ENCODE results near the gene MSN. TPM values are rescaled to one million over a fixed set of nuclear protein-coding genes. Genes with fewer than 3 reads are reported as not detected.

The MSN gene
- total RNA-seq, 3 donors from 2014 or later = 25.9 to 127 (median 66.2) TPM

DNA sequence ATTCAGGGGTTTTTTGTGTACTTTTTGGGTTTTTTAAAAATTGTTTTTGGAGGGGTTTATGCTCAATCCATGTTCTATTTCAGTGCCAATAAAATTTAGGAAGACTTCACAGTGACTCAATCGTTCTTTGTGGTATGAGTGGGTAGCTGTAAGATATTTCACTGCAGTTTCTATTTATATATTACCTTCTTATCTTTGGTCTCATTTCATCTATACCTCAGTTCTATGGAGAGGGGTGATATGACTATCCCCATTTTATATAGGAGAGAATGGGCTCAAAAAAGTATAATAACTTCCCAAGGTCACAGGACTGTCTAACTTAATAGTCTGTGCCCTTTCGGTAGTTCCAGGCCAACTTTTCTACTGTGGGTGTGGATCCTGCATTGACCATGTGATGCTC, 74.4 kb downstream of the MSN start:
- Histone ChIP-seq H3K4me3 (no peak overlapping the region), H3K36me3 (ENCODE audit: low read depth) (no peaks in the 10 kb centered on the region), H3K4me1 (ENCODE audit: low read depth) (no peaks in the 10 kb centered on the region), H3K9me3 (no peaks in the 10 kb centered on the region)
- ATAC-seq = no peak
- intact Hi-C loops (cut with DNase I, micrococcal nuclease) = no loop called here
- TF ChIP-seq, protein P1, sequence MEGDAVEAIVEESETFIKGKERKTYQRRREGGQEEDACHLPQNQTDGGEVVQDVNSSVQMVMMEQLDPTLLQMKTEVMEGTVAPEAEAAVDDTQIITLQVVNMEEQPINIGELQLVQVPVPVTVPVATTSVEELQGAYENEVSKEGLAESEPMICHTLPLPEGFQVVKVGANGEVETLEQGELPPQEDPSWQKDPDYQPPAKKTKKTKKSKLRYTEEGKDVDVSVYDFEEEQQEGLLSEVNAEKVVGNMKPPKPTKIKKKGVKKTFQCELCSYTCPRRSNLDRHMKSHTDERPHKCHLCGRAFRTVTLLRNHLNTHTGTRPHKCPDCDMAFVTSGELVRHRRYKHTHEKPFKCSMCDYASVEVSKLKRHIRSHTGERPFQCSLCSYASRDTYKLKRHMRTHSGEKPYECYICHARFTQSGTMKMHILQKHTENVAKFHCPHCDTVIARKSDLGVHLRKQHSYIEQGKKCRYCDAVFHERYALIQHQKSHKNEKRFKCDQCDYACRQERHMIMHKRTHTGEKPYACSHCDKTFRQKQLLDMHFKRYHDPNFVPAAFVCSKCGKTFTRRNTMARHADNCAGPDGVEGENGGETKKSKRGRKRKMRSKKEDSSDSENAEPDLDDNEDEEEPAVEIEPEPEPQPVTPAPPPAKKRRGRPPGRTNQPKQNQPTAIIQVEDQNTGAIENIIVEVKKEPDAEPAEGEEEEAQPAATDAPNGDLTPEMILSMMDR (IDR thresholded peaks at IDR 0.05) = no peak
- no peak for DNase-seq

DNA sequence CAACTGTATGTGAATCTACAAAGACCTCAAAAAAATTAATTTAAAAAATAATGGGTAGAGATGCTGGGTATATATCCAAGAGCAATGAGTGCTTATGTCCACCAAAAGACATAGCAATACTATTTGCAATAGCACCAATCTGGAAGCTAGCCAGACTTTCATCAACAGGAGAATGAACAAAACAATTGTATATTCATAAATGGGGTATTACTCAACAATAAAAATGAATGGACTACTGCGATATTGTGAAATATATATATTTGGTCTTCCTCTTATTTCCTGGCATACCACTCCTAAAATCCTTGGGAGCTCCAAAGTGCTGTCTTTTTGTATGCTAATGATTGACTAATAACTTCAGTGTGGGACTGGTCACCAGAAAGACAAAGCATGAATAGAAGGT, 77.5 kb downstream of the MSN start:
- ATAC-seq (no peak), DNase-seq (no peak)
- Histone ChIP-seq H3K4me1 (ENCODE audit: low read depth) (no peaks in the 10 kb centered on the region), H3K36me3 (ENCODE audit: low read depth) (no peaks in the 10 kb centered on the region), H3K9me3 (no peaks in the 10 kb centered on the region), H3K4me3 (no peak overlapping the region)
- TF ChIP-seq, protein P1 (IDR thresholded peaks at IDR 0.05) = no peak
- intact Hi-C loops (cut with DNase I, micrococcal nuclease) = no loop called here

DNA sequence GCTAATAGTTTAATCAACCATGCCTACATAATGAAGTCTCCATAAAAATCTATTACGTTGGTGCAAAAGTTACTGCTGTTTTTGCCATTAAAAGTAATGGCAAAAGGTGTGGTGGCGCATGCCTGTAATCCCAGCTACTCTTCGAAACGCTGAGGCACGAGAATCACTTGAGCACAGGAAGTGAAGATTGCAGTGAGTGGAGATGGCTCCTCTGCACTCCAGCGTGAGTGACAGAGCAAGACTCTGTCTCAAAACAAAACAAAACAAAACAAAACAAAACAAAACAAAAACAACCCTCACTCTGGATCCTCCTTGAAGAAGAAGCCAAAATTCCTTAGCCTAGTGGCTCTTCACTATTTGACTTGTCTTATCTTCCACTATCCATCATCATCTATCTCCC, 78.0 kb downstream of the MSN start:
- DNase-seq = no peak
- H3K4me3 ChIP-seq = no peak overlapping the region
- intact Hi-C loops (cut with DNase I, micrococcal nuclease) = no loop called here
- TF ChIP-seq, protein P1 (IDR thresholded peaks at IDR 0.05) = no peak
- no peak for ATAC-seq
- H3K4me1 ChIP-seq (ENCODE audit: low read depth) = no peaks in the 10 kb centered on the region
- H3K36me3 ChIP-seq (ENCODE audit: low read depth) = no peaks in the 10 kb centered on the region
- no peaks in the 10 kb centered on the region for H3K9me3 ChIP-seq

DNA sequence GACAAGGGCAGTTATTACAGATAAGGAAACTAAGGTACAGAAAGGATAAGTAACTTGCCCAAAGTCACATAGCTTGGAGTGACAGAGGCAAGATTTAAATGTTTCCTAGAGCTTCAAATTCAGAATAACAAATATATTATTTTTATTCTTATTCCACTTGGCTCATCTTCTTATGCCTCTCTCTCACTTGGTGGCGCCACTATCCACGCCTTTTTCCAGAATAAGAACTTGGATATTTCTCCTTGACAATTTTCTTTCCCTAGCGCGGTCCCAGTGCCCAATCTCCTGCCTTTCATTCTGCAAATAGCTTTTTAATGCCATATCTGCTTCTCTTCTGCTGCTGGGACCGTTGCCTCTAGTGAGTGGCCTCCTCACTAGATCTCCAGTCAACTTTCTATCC, 78.5 kb downstream of the MSN start:
- Histone ChIP-seq H3K9me3 (no peaks in the 10 kb centered on the region), H3K4me1 (ENCODE audit: low read depth) (no peaks in the 10 kb centered on the region), H3K4me3 (no peak overlapping the region), H3K36me3 (ENCODE audit: low read depth) (no peaks in the 10 kb centered on the region)
- peak in 1 of 3 donors; percentile 43 for DNase-seq
- TF ChIP-seq, protein P1 (IDR thresholded peaks at IDR 0.05) = no peak
- intact Hi-C loops (cut with DNase I, micrococcal nuclease) = no loop called here
- peak; percentile 31 for ATAC-seq

DNA sequence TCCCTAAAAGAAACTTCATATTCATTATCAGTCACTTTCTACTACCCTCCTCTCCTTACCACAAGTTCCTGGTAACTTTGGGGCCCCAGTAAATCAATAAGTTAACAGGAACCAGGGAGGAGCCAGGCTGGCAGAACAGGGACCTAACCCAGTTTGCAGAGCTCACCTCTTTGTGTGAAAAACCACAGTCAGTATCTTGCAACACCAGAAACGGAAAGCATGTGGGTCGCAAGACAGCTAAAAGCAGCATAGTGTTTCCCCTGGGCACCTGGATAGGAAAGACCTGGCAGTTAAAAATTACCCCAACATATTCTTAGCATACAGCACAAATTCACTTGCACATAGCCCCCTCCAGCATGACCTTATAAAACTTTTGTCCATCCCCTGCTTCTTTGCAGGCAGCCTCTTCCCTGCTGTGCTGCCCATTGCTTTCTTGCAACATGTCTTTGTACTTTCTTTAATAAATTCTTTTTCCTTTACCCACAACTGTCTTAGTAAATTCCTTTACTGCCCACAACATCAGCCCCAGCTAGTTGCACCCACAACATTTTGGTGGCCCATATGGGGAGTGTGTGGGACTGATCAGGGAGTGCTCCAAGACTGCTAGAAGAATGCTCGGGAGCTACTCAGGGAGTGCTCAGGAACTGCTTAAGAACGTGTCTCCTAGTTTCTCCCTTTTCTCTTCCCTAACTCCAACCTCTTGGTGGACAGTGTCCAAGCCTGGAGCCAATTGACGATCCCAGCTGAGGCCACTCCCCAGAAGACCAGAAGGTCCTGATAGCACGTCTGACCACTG, 83.4 kb downstream of the MSN start:
- no peaks in the 10 kb centered on the region for H3K9me3 ChIP-seq
- no peaks in the 10 kb centered on the region for H3K36me3 ChIP-seq (ENCODE audit: low read depth)
- intact Hi-C loops (cut with DNase I, micrococcal nuclease) = no loop called here
- H3K4me1 ChIP-seq (ENCODE audit: low read depth) = no peaks in the 10 kb centered on the region
- H3K4me3 ChIP-seq = no peak overlapping the region
- DNase-seq = no peak
- peak; percentile 56 for ATAC-seq
- TF ChIP-seq, protein P1 (IDR thresholded peaks at IDR 0.05) = no peak
